HEK293 (cell line): ENCODE measurements around the gene TMEM125.

Experiments used
- CTCF ChIA-PET: fragments of 350-600 bp; formaldehyde crosslinking; extraction: SDS; loops from one replicate; lab custom pipeline; 2021; ENCODE audit warnings: antibody characterized with exemption; lab: Yijun Ruan, JAX
- POLR2A ChIA-PET: fragments of 300-600 bp; formaldehyde crosslinking; extraction: SDS; loops from one replicate; lab custom pipeline; 2020; ENCODE audit warnings: antibody characterized with exemption, inconsistent platforms; lab: Yijun Ruan, JAX
- H3K27ac ChIP-seq: fragments of 200-500 bp; sonication (Bioruptor generic); 2 replicates; pipeline ENCODE4 v1.5.1; 2014; ENCODE audit warnings: low read depth, low read length, control low read depth, inconsistent platforms; ENCODE audit errors: extremely low read depth
- H3K36me3 ChIP-seq, 2 experiments: fragments of 200-500 bp in 1 of 2; sonication (Bioruptor generic) in 1 of 2; 1 replicate in 1 of 2; 2 replicates in 1 of 2; pipeline ENCODE4 v1.5.1; 2014 to 2017; ENCODE audit warnings: inconsistent platforms in 2 of 2, low read length in 2 of 2; ENCODE audit not compliant: control insufficient read depth in 2 of 2, insufficient read depth in 1 of 2
- H3K4me1 ChIP-seq: fragments of 200-500 bp; sonication (Bioruptor generic); 2 replicates; pipeline ENCODE4 v1.5.1; 2014; ENCODE audit warnings: mild to moderate bottlenecking, low read length, inconsistent platforms; ENCODE audit not compliant: control insufficient read depth, insufficient read depth
- H3K4me3 ChIP-seq: 2 replicates; pipeline ENCODE4 v1.5.1; 2011; ENCODE audit warnings: low read depth, mild to moderate bottlenecking, control low read depth, low read length, moderate library complexity
- H3K9me3 ChIP-seq: fragments of 200-500 bp; sonication (Bioruptor generic); 2 replicates; pipeline ENCODE4 v1.5.1; 2014; ENCODE audit warnings: low read depth, low read length, inconsistent platforms; ENCODE audit not compliant: control insufficient read depth, insufficient read depth
- CTCF ChIP-seq: fragments of 450-650 bp; formaldehyde crosslinking; IDR thresholded peaks from 2 replicates; pipeline ENCODE4 v1.5.1; 2016; ENCODE audit warnings: missing biosample characterization, missing genetic modification characterization
- EGR2 ChIP-seq: fragments of 450-650 bp; formaldehyde crosslinking; IDR thresholded peaks from 2 replicates; pipeline ENCODE4 v1.5.1; 2016; ENCODE audit warnings: low read depth, missing biosample characterization, missing genetic modification characterization
- ELK4 ChIP-seq: IDR thresholded peaks from 2 replicates; pipeline ENCODE4 v1.6.1; 2011; ENCODE audit warnings: mild to moderate bottlenecking, low read depth, low read length, borderline replicate concordance
- HOXA7 ChIP-seq: sonication (generic); formaldehyde crosslinking; IDR thresholded peaks from 2 replicates; pipeline ENCODE4 v1.8.1; 2022; ENCODE audit warnings: missing genetic modification reagents, borderline replicate concordance
- PRDM1 ChIP-seq: fragments of 450-650 bp; formaldehyde crosslinking; IDR thresholded peaks from 2 replicates; pipeline ENCODE4; 2016; ENCODE audit warnings: missing biosample characterization, missing genetic modification characterization
- ZEB2 ChIP-seq: fragments of 450-650 bp; formaldehyde crosslinking; IDR thresholded peaks from 2 replicates; pipeline ENCODE4 v1.5.1; 2016; ENCODE audit warnings: missing biosample characterization, missing genetic modification characterization
- ZFP37 ChIP-seq: fragments of 450-650 bp; formaldehyde crosslinking; IDR thresholded peaks from 2 replicates; pipeline ENCODE4 v1.5.1; 2016; ENCODE audit warnings: missing biosample characterization, missing genetic modification characterization
- ZNF148 ChIP-seq: fragments of 450-650 bp; formaldehyde crosslinking; IDR thresholded peaks from 2 replicates; pipeline ENCODE4 v1.5.0; 2017; ENCODE audit warnings: missing biosample characterization, missing genetic modification characterization, borderline replicate concordance
- ZNF394 ChIP-seq: fragments of 450-650 bp; formaldehyde crosslinking; IDR thresholded peaks from 2 replicates; pipeline ENCODE4 v1.5.1; 2016; ENCODE audit warnings: missing biosample characterization, missing genetic modification characterization, mild to moderate bottlenecking, moderate library complexity, borderline replicate concordance
- ZNF510 ChIP-seq: fragments of 450-650 bp; formaldehyde crosslinking; IDR thresholded peaks from 2 replicates; pipeline ENCODE4 v1.5.1; 2018; ENCODE audit warnings: mild to moderate bottlenecking, missing genetic modification characterization, missing biosample characterization; ENCODE audit not compliant: insufficient replicate concordance
- ZNF513 ChIP-seq: fragments of 450-650 bp; IDR thresholded peaks from 2 replicates; pipeline ENCODE4 v1.5.1; 2018; ENCODE audit warnings: missing biosample characterization, missing genetic modification characterization
- ZNF521 ChIP-seq: fragments of 450-650 bp; formaldehyde crosslinking; IDR thresholded peaks from 2 replicates; pipeline ENCODE4 v1.5.1; 2017; ENCODE audit warnings: missing biosample characterization, mild to moderate bottlenecking, missing genetic modification characterization
- ZNF596 ChIP-seq: fragments of 450-650 bp; IDR thresholded peaks from 2 replicates; pipeline ENCODE4 v1.5.0; 2018; ENCODE audit warnings: missing biosample characterization, mild to moderate bottlenecking, missing genetic modification characterization, moderate library complexity
- ZNF600 ChIP-seq: fragments of 450-650 bp; formaldehyde crosslinking; IDR thresholded peaks from 2 replicates; pipeline ENCODE4 v1.5.1; 2016; ENCODE audit warnings: missing biosample characterization, missing genetic modification characterization
- ZNF610 ChIP-seq: fragments of 450-650 bp; formaldehyde crosslinking; IDR thresholded peaks from 2 replicates; pipeline ENCODE4 v1.5.1; 2016; ENCODE audit warnings: missing biosample characterization, missing genetic modification characterization, borderline replicate concordance
- ZNF701 ChIP-seq: fragments of 450-650 bp; formaldehyde crosslinking; IDR thresholded peaks from 2 replicates; pipeline ENCODE4 v1.5.1; 2016; ENCODE audit warnings: missing biosample characterization, missing genetic modification characterization

TMEM125 gene

GRCh38 chr1:43282220-43283195 lies 12.7 kb downstream of the TMEM125 start:
- POLR2A ChIA-PET: interaction anchor here (0.6 kb wide), 1 partner anchor 97 kb away, joined by 6 read pairs; no protein-coding TSS in a partner anchor
- H3K36me3 ChIP-seq: no peaks in the 10 kb centered on the region
- H3K4me3 ChIP-seq: no peak overlapping the region
- no peaks in the 10 kb centered on the region for H3K9me3 ChIP-seq
- TF ChIP-seq EGR2 (peak; percentile 37; the same call in 1 of the 2 replicates), ZNF600 (tag by site-specific recombination) (no peak)
- H3K27ac ChIP-seq: no peak overlapping the region
- H3K4me1 ChIP-seq: no peaks in the 10 kb centered on the region
- CTCF ChIA-PET: no interaction called here

- CTCF ChIA-PET: no interaction called here
- Histone ChIP-seq H3K27ac (no peak overlapping the region), H3K9me3 (no peaks in the 10 kb centered on the region), H3K4me1 (no peaks in the 10 kb centered on the region), H3K36me3 (no peaks in the 10 kb centered on the region), H3K4me3 (no peak overlapping the region)
- TF ChIP-seq ZNF394 (tag by site-specific recombination) (peak; percentile 59; the same call in 1 of the 2 replicates), ZNF510 (tag by site-specific recombination) (no peak)
- POLR2A ChIA-PET: no interaction called here
Measured at GRCh38 chr1:43284065-43284464, 14.3 kb downstream of the TMEM125 start.

- POLR2A ChIA-PET: no interaction called here
- H3K4me3 ChIP-seq: no peak overlapping the region
- no peaks in the 10 kb centered on the region for H3K4me1 ChIP-seq
- CTCF ChIA-PET: interaction anchor here (0.5 to 1.6 kb wide), 3 partner anchors 10 to 612 kb away, joined by 3 to 5 read pairs (median 4); no protein-coding TSS in a partner anchor
- no peaks in the 10 kb centered on the region for H3K36me3 ChIP-seq
- H3K27ac ChIP-seq: no peak overlapping the region
- H3K9me3 ChIP-seq: no peaks in the 10 kb centered on the region
- TF ChIP-seq CTCF (tag by site-specific recombination) (no peak), ZFP37 (tag by site-specific recombination) (no peak), HOXA7 (no peak), ZNF610 (tag by site-specific recombination) (no peak), ZNF521 (tag by site-specific recombination) (no peak), ZNF596 (no peak)
- TF ChIP-seq, all 188 proteins: peak for 0
Measured at GRCh38 chr1:43284546-43285110, 14.8 kb downstream of the TMEM125 start.

GRCh38 chr1:43285269-43285990 lies 15.6 kb downstream of the TMEM125 start, which contains the start of gene C1orf210:
C1orf210 (minus strand) TSS chr1:43285581; CDS start chr1:43283270, 2,311 bp downstream.
- CTCF ChIA-PET: interaction anchor here (0.5 to 1.7 kb wide), 5 partner anchors 9 to 611 kb away, joined by 3 to 5 read pairs (median 4); no protein-coding TSS in a partner anchor
- H3K4me1 ChIP-seq: no peaks in the 10 kb centered on the region
- POLR2A ChIA-PET: no interaction called here
- H3K27ac ChIP-seq: no peak within 1 kb of the TSS
- H3K9me3 ChIP-seq: no peaks in the 10 kb centered on the region
- H3K36me3 ChIP-seq: no peaks in the 10 kb centered on the region
- peak within 1 kb of the TSS; percentile 7; the same call in 1 of the 2 replicates for H3K4me3 ChIP-seq
- TF ChIP-seq ZNF148 (tag by site-specific recombination) (no peak), ZNF513 (tag by site-specific recombination) (no peak), ZNF510 (tag by site-specific recombination) (no peak), ZNF701 (tag by site-specific recombination) (no peak), ZNF394 (tag by site-specific recombination) (no peak), PRDM1 (tag by site-specific recombination) (no peak), ELK4 (no peak), ZNF521 (tag by site-specific recombination) (no peak), ZEB2 (tag by site-specific recombination) (no peak)
